ENCODE measurements around the gene ADARB1. TPM values are rescaled to one million over a fixed set of nuclear protein-coding genes. Genes with fewer than 3 reads are reported as not detected.

The ADARB1 gene
- total and polyA plus RNA-seq, 2 of the 8 experiments (the other 6 are each of a cell fraction or from before 2014, with no cell fraction given): 4.7 to 14.9 TPM

DNA sequence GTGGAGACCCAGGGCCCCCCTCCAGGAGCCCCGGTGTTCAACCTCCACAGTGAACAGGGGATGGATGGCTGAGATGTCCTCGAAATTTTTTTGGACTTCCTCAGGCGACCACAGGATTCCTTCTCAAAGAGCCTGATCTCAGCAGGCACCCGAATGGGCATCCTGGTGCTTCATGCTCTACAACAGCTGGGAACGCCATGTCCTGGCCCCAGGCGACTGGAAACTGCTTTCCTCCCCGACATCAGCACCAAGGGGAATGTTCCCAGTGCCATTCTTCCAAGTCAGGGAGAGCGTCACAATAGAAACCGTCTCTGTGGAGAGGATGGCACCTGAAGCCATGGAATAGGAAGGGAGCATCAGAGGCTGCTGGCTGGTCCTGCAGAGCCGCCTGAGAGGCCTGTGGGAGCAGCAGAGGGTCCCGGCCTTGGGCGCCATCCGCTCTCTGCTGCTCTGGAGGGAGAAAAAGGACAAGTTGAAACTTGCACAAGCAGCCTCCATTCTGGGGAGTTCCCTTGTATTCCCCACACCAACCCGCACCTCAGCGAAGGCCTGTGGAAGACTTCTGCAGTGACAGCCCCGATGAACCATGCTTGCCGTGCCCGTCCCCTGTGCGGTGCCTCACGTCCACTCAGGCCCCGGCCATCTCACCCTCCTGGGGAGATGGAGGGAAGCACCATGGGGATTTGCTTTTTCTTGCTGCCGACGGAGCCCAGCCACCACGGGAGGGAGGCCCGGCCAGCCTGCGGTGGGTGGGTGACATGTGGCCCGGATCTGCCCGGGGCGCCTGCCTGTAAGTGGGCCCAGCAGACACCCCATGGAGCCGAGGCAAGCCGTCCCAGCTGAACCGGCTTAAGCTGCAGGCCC is 2.3 kb upstream of the ADARB1 start:
- no peaks in the 10 kb centered on the region for H3K79me1 ChIP-seq (ENCODE audit: low read depth, low read length)
- DNase-seq (ENCODE audit: low read depth in 1 of 2, low spot score in 2 of 2): no peak
- H4K5ac ChIP-seq (ENCODE audit: insufficient read length, low read depth, low read length): no peak overlapping the region
- no peak overlapping the region for H4K8ac ChIP-seq (ENCODE audit: extremely low read depth, insufficient read depth, low read length)
- CTCF ChIA-PET (ENCODE audit: partially characterized antibody): interaction anchor here (1.1 to 2.8 kb wide), 2 partner anchors 27 to 65 kb away, joined by 4 to 9 read pairs; no protein-coding TSS in a partner anchor
- no peak overlapping the region for H2AK5ac ChIP-seq (ENCODE audit: low read depth, low read length)
- peak overlapping the region; percentile 72; the same call in 1 of the 2 replicates for H2BK15ac ChIP-seq (ENCODE audit: low read length)
- H3K23me2 ChIP-seq (ENCODE audit: low read depth, low read length): peaks cover 8% of the 10 kb centered on the region; the same call in 1 of the 2 replicates
- H2AFZ ChIP-seq (ENCODE audit: low read length): no peak overlapping the region
- H4K91ac ChIP-seq (replicated peaks; ENCODE audit: insufficient read length, low read length): no peak overlapping the region
- peaks cover 4 to 18% (median 14%) of the 10 kb centered on the region in 4 experiments; a peak in 6 of 7 replicates for H3K27me3 ChIP-seq (replicated peaks in 1 of 4; ENCODE audit: control insufficient read depth in 3 of 4, extremely low read depth in 1 of 4, insufficient read depth in 3 of 4, low read length in 3 of 4)
- no peaks in the 10 kb centered on the region for H3K9me3 ChIP-seq (ENCODE audit: insufficient read depth in 2 of 2, low read depth in 1 of 2, low read length in 1 of 2)
- no peak overlapping the region for H3K4ac ChIP-seq (replicated peaks; ENCODE audit: insufficient read length, low read depth, low read length)
- no peaks in the 10 kb centered on the region for H3K36me3 ChIP-seq (ENCODE audit: control insufficient read depth in 2 of 4, insufficient read depth in 4 of 4, low read length in 3 of 4)
- H2BK20ac ChIP-seq (ENCODE audit: low read length): no peak overlapping the region
- 91% methylated on average over 31 of the region's 32 CpGs; no CpG with 5 or more reads in 1 of the 2 experiments for WGBS, 2 experiments (ENCODE audit: extremely low coverage in 1 of 2, insufficient coverage in 1 of 2, insufficient read length in 1 of 2, insufficient replicate concordance in 2 of 2, low coverage in 1 of 2, low lambda C conversion rate in 2 of 2, missing lambda C conversion rate in 1 of 2)
- no peak overlapping the region for H3K4me2 ChIP-seq (ENCODE audit: insufficient read depth in 1 of 2, low read depth in 2 of 2, low read length in 2 of 2)
- H4K20me1 ChIP-seq (replicated peaks in 1 of 2; ENCODE audit: control insufficient read depth in 1 of 2, insufficient read depth in 2 of 2, low read length in 2 of 2): peaks cover 3 to 11% of the 10 kb centered on the region in 2 experiments
- peaks cover 0 to 7% (median 4%) of the 10 kb centered on the region in 4 experiments; a peak in 3 of 7 replicates for H3K4me1 ChIP-seq (replicated peaks in 1 of 4; ENCODE audit: control insufficient read depth in 3 of 4, insufficient read depth in 4 of 4, low read length in 3 of 4)
- H3K14ac ChIP-seq (ENCODE audit: insufficient read length): no peak overlapping the region
- H3K56ac ChIP-seq (replicated peaks; ENCODE audit: insufficient read length, low read depth, low read length): no peak overlapping the region
- H3K27ac ChIP-seq (ENCODE audit: low read depth, low read length): no peak overlapping the region
- H3K23ac ChIP-seq (ENCODE audit: insufficient read length): no peak overlapping the region
- TF ChIP-seq SIN3A (conservative IDR thresholded peaks at IDR 0.05 in 1 of 2, IDR thresholded peaks at IDR 0.05 in 1 of 2; ENCODE audit: low read depth in 1 of 2, low read length in 2 of 2): no peak
- TF ChIP-seq TAF7 (optimal IDR thresholded peaks at IDR 0.05; ENCODE audit: borderline replicate concordance, low read depth, low read length): no peak
- no peak for TF ChIP-seq ASH2L (IDR thresholded peaks at IDR 0.05; ENCODE audit: low read length)
- no peak for TF ChIP-seq TCF12 (IDR thresholded peaks at IDR 0.05; ENCODE audit: low read depth, low read length)
- no peak for TF ChIP-seq HDAC2 (IDR thresholded peaks at IDR 0.05; ENCODE audit: borderline replicate concordance in 1 of 2, low read depth in 2 of 2, low read length in 2 of 2)
- TF ChIP-seq SP4 (IDR thresholded peaks at IDR 0.05; ENCODE audit: low read length): no peak
- TF ChIP-seq TEAD4 (IDR thresholded peaks at IDR 0.05; ENCODE audit: low read depth, low read length): no peak
- TF ChIP-seq, protein P1, sequence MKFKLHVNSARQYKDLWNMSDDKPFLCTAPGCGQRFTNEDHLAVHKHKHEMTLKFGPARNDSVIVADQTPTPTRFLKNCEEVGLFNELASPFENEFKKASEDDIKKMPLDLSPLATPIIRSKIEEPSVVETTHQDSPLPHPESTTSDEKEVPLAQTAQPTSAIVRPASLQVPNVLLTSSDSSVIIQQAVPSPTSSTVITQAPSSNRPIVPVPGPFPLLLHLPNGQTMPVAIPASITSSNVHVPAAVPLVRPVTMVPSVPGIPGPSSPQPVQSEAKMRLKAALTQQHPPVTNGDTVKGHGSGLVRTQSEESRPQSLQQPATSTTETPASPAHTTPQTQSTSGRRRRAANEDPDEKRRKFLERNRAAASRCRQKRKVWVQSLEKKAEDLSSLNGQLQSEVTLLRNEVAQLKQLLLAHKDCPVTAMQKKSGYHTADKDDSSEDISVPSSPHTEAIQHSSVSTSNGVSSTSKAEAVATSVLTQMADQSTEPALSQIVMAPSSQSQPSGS (IDR thresholded peaks at IDR 0.05; ENCODE audit: low read length): no peak
- no peak for TF ChIP-seq NANOG (IDR thresholded peaks at IDR 0.05; ENCODE audit: insufficient read depth, low read depth, low read length, poor library complexity, severe bottlenecking)
- POLR2A ChIA-PET (ENCODE audit: partially characterized antibody): no interaction called here
- no peak overlapping the region for H2BK120ac ChIP-seq (replicated peaks; ENCODE audit: low read depth, low read length)
- H3K9ac ChIP-seq (replicated peaks in 1 of 4; ENCODE audit: extremely low read depth in 1 of 4, low read depth in 3 of 4, low read length in 3 of 4): no peak overlapping the region
- H2BK5ac ChIP-seq (ENCODE audit: low read depth, low read length): peak overlapping the region; percentile 60; the same call in 1 of the 2 replicates
- no peaks in the 10 kb centered on the region; a peak in 1 of 4 replicates for H3K79me2 ChIP-seq (ENCODE audit: control insufficient read depth in 1 of 2, insufficient read depth in 2 of 2, low read length in 2 of 2)
- no peak overlapping the region for H3K4me3 ChIP-seq (ENCODE audit: extremely low read depth in 1 of 4, insufficient read depth in 2 of 4, low read depth in 3 of 4, low read length in 4 of 4)
- FAIRE-seq: no peak
- 0 out of 2 replicates have a peak overlapping the region, but pooled peaks have one; percentile 27 for H2BK12ac ChIP-seq (ENCODE audit: low read depth, low read length)
- no peak overlapping the region for H3K18ac ChIP-seq (ENCODE audit: extremely low read depth, low read length)

Measured in H1 (cell line).